HEK293T (cell line): ENCODE results near the gene ADAM22.

Experiments used
- FOXA1 ChIP-seq: fragments of 450-650 bp; IDR thresholded peaks from 2 replicates; pipeline ENCODE4 v1.6.1; 2016; ENCODE audit warnings: mild to moderate bottlenecking
- LEF1 ChIP-seq: fragments of 450-650 bp; IDR thresholded peaks from 2 replicates; pipeline ENCODE4 v1.6.1; 2017; ENCODE audit warnings: mild to moderate bottlenecking, borderline replicate concordance
- SP1 ChIP-seq: fragments of 450-650 bp; IDR thresholded peaks from 2 replicates; pipeline ENCODE4 v1.6.1; 2017
- TARDBP ChIP-seq: fragments of 450-650 bp; IDR thresholded peaks from 2 replicates; pipeline ENCODE4 v1.6.1; 2016
- ZNF384 ChIP-seq: fragments of 450-650 bp; IDR thresholded peaks from 2 replicates; pipeline ENCODE4 v1.6.1; 2016
- TF ChIP-seq, protein P1 (sequence below): fragments of 450-650 bp; IDR thresholded peaks from 2 replicates; pipeline ENCODE4 v1.6.1; 2016

- TF ChIP-seq, protein P1, sequence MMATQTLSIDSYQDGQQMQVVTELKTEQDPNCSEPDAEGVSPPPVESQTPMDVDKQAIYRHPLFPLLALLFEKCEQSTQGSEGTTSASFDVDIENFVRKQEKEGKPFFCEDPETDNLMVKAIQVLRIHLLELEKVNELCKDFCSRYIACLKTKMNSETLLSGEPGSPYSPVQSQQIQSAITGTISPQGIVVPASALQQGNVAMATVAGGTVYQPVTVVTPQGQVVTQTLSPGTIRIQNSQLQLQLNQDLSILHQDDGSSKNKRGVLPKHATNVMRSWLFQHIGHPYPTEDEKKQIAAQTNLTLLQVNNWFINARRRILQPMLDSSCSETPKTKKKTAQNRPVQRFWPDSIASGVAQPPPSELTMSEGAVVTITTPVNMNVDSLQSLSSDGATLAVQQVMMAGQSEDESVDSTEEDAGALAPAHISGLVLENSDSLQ, result no peak
- no peak for TF ChIP-seq ZNF384
- no peak for TF ChIP-seq SP1
- TF ChIP-seq LEF1, result no peak
- no peak for TF ChIP-seq TARDBP
- no peak for TF ChIP-seq FOXA1
These were observed 68.6 kb downstream of the ADAM22 start for GRCh38 chr7:88002617-88003016.
